SU-DHL-6 (cell line): ENCODE measurements around the gene ZNF575.

Experiments used
- H2AFZ ChIP-seq: fragments of 200-600 bp; sonication (generic); 2 replicates; pipeline ENCODE4 v1.6.1; 2014; ENCODE audit warnings: low read depth, mild to moderate bottlenecking, moderate library complexity, mixed read lengths, antibody characterized with exemption, low read length; ENCODE audit not compliant: severe bottlenecking
- H3F3A ChIP-seq: fragments of 200-600 bp; shearing (Covaris generic); 2 replicates; pipeline ENCODE4 v1.6.0; 2016; ENCODE audit warnings: antibody characterized with exemption, mild to moderate bottlenecking; ENCODE audit not compliant: insufficient read depth
- H3K27ac ChIP-seq: fragments of 200-600 bp; sonication (generic); 2 replicates; pipeline ENCODE4 v1.5.1; 2016; ENCODE audit warnings: low read depth, mild to moderate bottlenecking, low read length, moderate library complexity, mixed read lengths
- H3K27me3 ChIP-seq: fragments of 200-600 bp; sonication (generic), shearing (Covaris generic); 2 replicates; pipeline ENCODE4 v1.6.0; 2014; ENCODE audit warnings: mild to moderate bottlenecking, low read length
- H3K36me3 ChIP-seq: fragments of 200-600 bp; sonication (generic); 2 replicates; pipeline ENCODE4 v1.6.1; 2014; ENCODE audit warnings: mild to moderate bottlenecking, low read length, mixed read lengths
- H3K4me2 ChIP-seq: fragments of 300-600, 200-600 bp; shearing (Covaris generic), sonication (generic); 2 replicates; pipeline ENCODE4 v1.6.0; 2014; ENCODE audit warnings: low read length, low read depth, mild to moderate bottlenecking; ENCODE audit not compliant: poor library complexity, severe bottlenecking
- H3K4me3 ChIP-seq: fragments of 200-600 bp; sonication (generic); 2 replicates; pipeline ENCODE4 v1.5.1; 2014; ENCODE audit warnings: antibody characterized with exemption, low read length, mild to moderate bottlenecking, mixed read lengths; ENCODE audit not compliant: insufficient read depth, poor library complexity, severe bottlenecking
- H3K79me2 ChIP-seq: fragments of 200-600 bp; sonication (generic); 2 replicates; pipeline ENCODE4 v1.6.1; 2014; ENCODE audit warnings: mild to moderate bottlenecking, low read length, moderate library complexity; ENCODE audit not compliant: insufficient read depth
- H3K9ac ChIP-seq: fragments of 200-600 bp; sonication (generic); 2 replicates; pipeline ENCODE4 v1.7.0; 2014; ENCODE audit warnings: mild to moderate bottlenecking, low read length
- H3K9me2 ChIP-seq: fragments of 200-600 bp; sonication (generic); replicated peaks from 2 replicates; pipeline ENCODE4 v1.6.1; 2014; ENCODE audit warnings: low read length; ENCODE audit not compliant: insufficient read depth
- H3K9me3 ChIP-seq: fragments of 200-600 bp; sonication (generic); 2 replicates; pipeline ENCODE4 v1.6.1; 2014; ENCODE audit warnings: low read length, mixed read lengths; ENCODE audit not compliant: insufficient read depth
- H4K20me1 ChIP-seq: fragments of 200-600 bp; sonication (generic); 2 replicates; pipeline ENCODE4 v1.6.1; 2014; ENCODE audit warnings: low read depth, mild to moderate bottlenecking, antibody characterized with exemption, low read length, moderate library complexity, mixed read lengths
- EZH2phosphoT487 ChIP-seq: fragments of 200-600 bp; sonication (generic), shearing (Covaris generic); conservative IDR thresholded peaks from 2 replicates; pipeline ENCODE4 v1.6.1; 2018; ENCODE audit warnings: mild to moderate bottlenecking, antibody characterized with exemption, low read length, moderate library complexity, mixed read lengths
- TF ChIP-seq, protein P1 (sequence below): fragments of 200-600 bp; sonication (generic); IDR thresholded peaks from one replicate; pipeline ENCODE4 v1.5.1; 2017; ENCODE audit warnings: antibody characterized with exemption, mild to moderate bottlenecking, low read length, moderate library complexity; ENCODE audit not compliant: insufficient read depth, poor library complexity, severe bottlenecking

ZNF575 gene

DNA sequence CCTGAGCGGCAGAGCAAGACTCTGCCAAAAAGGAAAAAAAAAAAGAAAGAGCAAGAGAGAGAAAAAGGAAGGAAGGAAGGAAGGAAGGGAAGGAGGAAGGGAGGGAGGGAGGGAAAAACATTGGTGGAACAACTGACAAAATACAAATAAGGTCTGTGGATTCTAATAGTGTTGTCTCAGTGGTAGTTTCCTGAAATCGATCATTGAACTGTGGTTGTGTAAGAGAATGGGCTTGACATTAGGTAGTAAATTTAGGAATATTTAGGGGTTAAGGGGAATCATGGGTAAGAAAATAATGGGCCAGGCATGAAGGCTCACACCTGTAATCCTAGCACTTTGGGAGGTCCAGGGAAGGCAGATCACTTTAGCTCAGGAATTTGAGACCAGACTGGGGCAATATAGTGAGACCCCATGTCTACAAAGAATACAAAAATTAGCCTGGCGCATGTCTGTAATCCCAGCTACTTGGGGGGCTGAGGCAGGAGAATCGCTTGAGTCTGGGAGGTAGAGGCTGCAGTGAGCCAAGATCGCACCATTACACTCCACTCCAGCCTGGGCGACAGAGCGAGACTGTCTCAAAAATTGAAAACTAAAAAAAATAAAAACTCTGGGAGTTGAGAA, 42.9 kb upstream of the ZNF575 start:
- Histone ChIP-seq H3K4me2 (no peak overlapping the region), H3K4me3 (no peak overlapping the region), H3K79me2 (no peaks in the 10 kb centered on the region), H3K27ac (no peak overlapping the region), H2AFZ (no peak overlapping the region), H3K9ac (no peak overlapping the region), H3K9me2 (no peaks in the 10 kb centered on the region), H4K20me1 (no peaks in the 10 kb centered on the region), H3K36me3 (no peaks in the 10 kb centered on the region), H3F3A (no peaks in the 10 kb centered on the region), H3K27me3 (no peaks in the 10 kb centered on the region), H3K9me3 (no peaks in the 10 kb centered on the region)
- TF ChIP-seq, protein P1, sequence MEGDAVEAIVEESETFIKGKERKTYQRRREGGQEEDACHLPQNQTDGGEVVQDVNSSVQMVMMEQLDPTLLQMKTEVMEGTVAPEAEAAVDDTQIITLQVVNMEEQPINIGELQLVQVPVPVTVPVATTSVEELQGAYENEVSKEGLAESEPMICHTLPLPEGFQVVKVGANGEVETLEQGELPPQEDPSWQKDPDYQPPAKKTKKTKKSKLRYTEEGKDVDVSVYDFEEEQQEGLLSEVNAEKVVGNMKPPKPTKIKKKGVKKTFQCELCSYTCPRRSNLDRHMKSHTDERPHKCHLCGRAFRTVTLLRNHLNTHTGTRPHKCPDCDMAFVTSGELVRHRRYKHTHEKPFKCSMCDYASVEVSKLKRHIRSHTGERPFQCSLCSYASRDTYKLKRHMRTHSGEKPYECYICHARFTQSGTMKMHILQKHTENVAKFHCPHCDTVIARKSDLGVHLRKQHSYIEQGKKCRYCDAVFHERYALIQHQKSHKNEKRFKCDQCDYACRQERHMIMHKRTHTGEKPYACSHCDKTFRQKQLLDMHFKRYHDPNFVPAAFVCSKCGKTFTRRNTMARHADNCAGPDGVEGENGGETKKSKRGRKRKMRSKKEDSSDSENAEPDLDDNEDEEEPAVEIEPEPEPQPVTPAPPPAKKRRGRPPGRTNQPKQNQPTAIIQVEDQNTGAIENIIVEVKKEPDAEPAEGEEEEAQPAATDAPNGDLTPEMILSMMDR: no peak
- TF ChIP-seq EZH2phosphoT487: no peak

DNA sequence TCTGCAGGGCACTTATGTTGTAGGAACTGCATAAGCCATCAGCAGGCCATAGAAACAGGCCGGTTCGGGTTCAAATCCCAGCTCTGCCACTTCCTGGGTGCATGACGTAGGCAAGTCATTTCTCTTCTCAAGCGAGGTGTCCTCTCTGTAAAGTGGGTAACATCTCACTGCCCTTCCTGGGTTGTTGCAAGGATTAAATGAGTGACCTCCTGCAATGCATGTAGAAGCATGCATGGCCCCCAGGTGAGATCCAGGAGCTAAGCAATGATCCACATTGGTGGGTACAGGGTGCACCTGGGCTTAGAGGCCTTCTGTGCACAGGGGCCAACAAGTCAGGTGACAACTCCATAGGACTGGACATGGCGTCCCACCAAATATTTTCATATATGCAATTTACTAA, 42.2 kb upstream of the ZNF575 start:
- TF ChIP-seq, protein P1: no peak
- TF ChIP-seq EZH2phosphoT487: no peak
- Histone ChIP-seq H3K79me2 (no peaks in the 10 kb centered on the region), H3K4me2 (no peak overlapping the region), H3K9me2 (no peaks in the 10 kb centered on the region), H3K4me3 (no peak overlapping the region), H3K27ac (no peak overlapping the region), H3F3A (no peaks in the 10 kb centered on the region), H3K36me3 (no peaks in the 10 kb centered on the region), H3K9me3 (no peaks in the 10 kb centered on the region), H3K9ac (no peak overlapping the region), H2AFZ (no peak overlapping the region), H3K27me3 (no peaks in the 10 kb centered on the region), H4K20me1 (no peaks in the 10 kb centered on the region)

DNA sequence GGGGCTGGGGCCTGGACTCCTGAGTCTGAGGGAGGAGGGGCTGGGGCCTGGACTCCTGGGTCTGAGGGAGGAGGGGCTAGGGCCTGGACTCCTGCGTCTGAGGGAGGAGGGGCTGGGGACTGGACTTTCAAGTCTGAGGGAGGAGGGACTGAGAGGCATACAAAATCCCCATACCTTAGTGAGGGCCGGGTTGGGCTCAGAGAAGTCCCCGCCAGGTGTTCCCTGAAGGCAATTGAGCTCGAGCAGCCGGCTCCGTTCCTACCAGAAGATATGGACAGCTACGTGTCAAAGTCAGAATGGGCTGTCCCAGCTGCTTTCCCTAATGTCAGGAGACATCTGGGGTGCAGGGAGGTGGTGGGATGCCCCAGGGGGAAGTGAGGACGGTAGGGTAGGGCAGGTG, 37.9 kb upstream of the ZNF575 start:
- no peak overlapping the region for H3K4me2 ChIP-seq
- H3K9me3 ChIP-seq: no peaks in the 10 kb centered on the region
- no peak overlapping the region for H3K4me3 ChIP-seq
- no peaks in the 10 kb centered on the region for H4K20me1 ChIP-seq
- no peaks in the 10 kb centered on the region for H3K27me3 ChIP-seq
- H2AFZ ChIP-seq: no peak overlapping the region
- H3K9ac ChIP-seq: no peak overlapping the region
- no peaks in the 10 kb centered on the region for H3K36me3 ChIP-seq
- H3K79me2 ChIP-seq: no peaks in the 10 kb centered on the region
- H3K9me2 ChIP-seq: no peaks in the 10 kb centered on the region
- H3F3A ChIP-seq: no peaks in the 10 kb centered on the region
- no peak overlapping the region for H3K27ac ChIP-seq
- TF ChIP-seq, protein P1: no peak
- no peak for TF ChIP-seq EZH2phosphoT487
